T-helper 17 cell (primary cell): ENCODE data around the gene ZNF441. TPM values are rescaled to one million over a fixed set of nuclear protein-coding genes. Genes with fewer than 3 reads are reported as not detected.
"Not testable (repeated sequence)": the region's sequence is repeated elsewhere in the genome, so short reads cannot be mapped to it uniquely, and the experiment has no call there.

ENCODE experiments used
- ATAC-seq: fragments of 150-1000 bp; cut with Tn5 transposase; 2 replicates; pipeline ENCODE4 v1.10.0; 2021; ENCODE audit warnings: mild to moderate bottlenecking, moderate library complexity
- DNase-seq, 3 donors: peaks; one replicate each; pipeline versions ENCODE4 v3.0.0 to v3.0.0-alpha.2; 2020 to 2021
- H3K9me3 ChIP-seq: one replicate; pipeline ENCODE4 v1.7.0; 2013; ENCODE audit warnings: low read length, mild to moderate bottlenecking; ENCODE audit not compliant: control insufficient read depth, poor library complexity, severe bottlenecking
- H3K27ac Mint-ChIP-seq: one replicate; pipeline ENCODE4 v1.8.0; 2022; ENCODE audit warnings: mild to moderate bottlenecking, moderate library complexity, mixed read lengths
- H3K27me3 Mint-ChIP-seq: one replicate; pipeline ENCODE4 v1.8.0; 2022; ENCODE audit warnings: mixed read lengths
- H3K36me3 Mint-ChIP-seq: one replicate; pipeline ENCODE4 v1.8.0; 2022; ENCODE audit warnings: low read depth, mixed read lengths
- H3K4me1 Mint-ChIP-seq: one replicate; pipeline ENCODE4 v1.8.0; 2022; ENCODE audit warnings: mild to moderate bottlenecking, mixed read lengths
- H3K4me3 Mint-ChIP-seq: one replicate; pipeline ENCODE4 v1.8.0; 2022; ENCODE audit warnings: mild to moderate bottlenecking, moderate library complexity, mixed read lengths
- total RNA-seq, 4 donors: library from RNA in 2 of 4; stranded (reverse) in 2 of 4; gene quantifications; one replicate each; pipeline ENCODE4 v1.2.3 and lab custom pipeline; 2022 to 2026

The ZNF441 gene
- total RNA-seq, 2 donors from 2014 or later: 3.3 to 4.6 TPM

GRCh38 chr19:11754663-11755062 lies 12.1 kb upstream of the ZNF441 start:
- H3K9me3 ChIP-seq: no peaks in the 10 kb centered on the region
- no peak overlapping the region for H3K27ac Mint-ChIP-seq
- DNase-seq (no peak), ATAC-seq (no peak)
- H3K27me3 Mint-ChIP-seq: no peaks in the 10 kb centered on the region
- no peak overlapping the region for H3K4me3 Mint-ChIP-seq
- no peaks in the 10 kb centered on the region for H3K4me1 Mint-ChIP-seq
- no peaks in the 10 kb centered on the region for H3K36me3 Mint-ChIP-seq

- H3K4me1 Mint-ChIP-seq: no peaks in the 10 kb centered on the region
- no peak for ATAC-seq
- H3K27me3 Mint-ChIP-seq: no peaks in the 10 kb centered on the region
- H3K36me3 Mint-ChIP-seq: no peaks in the 10 kb centered on the region
- no peak overlapping the region for H3K27ac Mint-ChIP-seq
- H3K9me3 ChIP-seq: no peaks in the 10 kb centered on the region
- DNase-seq: no peak
- H3K4me3 Mint-ChIP-seq: no peak overlapping the region
Measured at GRCh38 chr19:11756965-11757364, 9.8 kb upstream of the ZNF441 start.

GRCh38 chr19:11759805-11760204 lies 7.0 kb upstream of the ZNF441 start:
- no peaks in the 10 kb centered on the region for H3K36me3 Mint-ChIP-seq
- no peaks in the 10 kb centered on the region for H3K4me1 Mint-ChIP-seq
- H3K27ac Mint-ChIP-seq: no peak overlapping the region
- ATAC-seq (no peak), DNase-seq (no peak)
- no peaks in the 10 kb centered on the region for H3K27me3 Mint-ChIP-seq
- H3K9me3 ChIP-seq: no peaks in the 10 kb centered on the region
- no peak overlapping the region for H3K4me3 Mint-ChIP-seq

- H3K4me1 Mint-ChIP-seq: peaks cover 10% of the 10 kb centered on the region
- no peaks in the 10 kb centered on the region for H3K9me3 ChIP-seq
- peaks cover 5% of the 10 kb centered on the region for H3K36me3 Mint-ChIP-seq
- no peak for ATAC-seq
- H3K27ac Mint-ChIP-seq: no peak overlapping the region
- no peak for DNase-seq
- H3K27me3 Mint-ChIP-seq: no peaks in the 10 kb centered on the region
- H3K4me3 Mint-ChIP-seq: no peak overlapping the region
Measured at GRCh38 chr19:11763117-11763516, 3.7 kb upstream of the ZNF441 start.

GRCh38 chr19:11763611-11764010 lies 3.2 kb upstream of the ZNF441 start:
- ATAC-seq (no peak), DNase-seq (no peak)
- H3K9me3 ChIP-seq: no peaks in the 10 kb centered on the region
- H3K4me3 Mint-ChIP-seq: no peak overlapping the region
- H3K27me3 Mint-ChIP-seq: no peaks in the 10 kb centered on the region
- no peak overlapping the region for H3K27ac Mint-ChIP-seq
- peaks cover 10% of the 10 kb centered on the region for H3K4me1 Mint-ChIP-seq
- peaks cover 5% of the 10 kb centered on the region for H3K36me3 Mint-ChIP-seq

- ATAC-seq (no peak), DNase-seq (no peak)
- peak overlapping the region; percentile 70 for H3K27ac Mint-ChIP-seq
- peaks cover 4% of the 10 kb centered on the region for H3K9me3 ChIP-seq
- peaks cover 11% of the 10 kb centered on the region for H3K4me1 Mint-ChIP-seq
- H3K27me3 Mint-ChIP-seq: no peaks in the 10 kb centered on the region
- peak overlapping the region; percentile 95 for H3K4me3 Mint-ChIP-seq
- peaks cover 5% of the 10 kb centered on the region for H3K36me3 Mint-ChIP-seq
Measured at GRCh38 chr19:11767633-11768133, 883 bp downstream of the ZNF441 start.

GRCh38 chr19:11769995-11770394 lies 3.2 kb downstream of the ZNF441 start:
- no peak for DNase-seq
- no peak overlapping the region for H3K27ac Mint-ChIP-seq
- no peak for ATAC-seq
- peaks cover 11% of the 10 kb centered on the region for H3K4me1 Mint-ChIP-seq
- H3K36me3 Mint-ChIP-seq: peaks cover 4% of the 10 kb centered on the region
- no peaks in the 10 kb centered on the region for H3K27me3 Mint-ChIP-seq
- H3K4me3 Mint-ChIP-seq: no peak overlapping the region
- H3K9me3 ChIP-seq: peaks cover 4% of the 10 kb centered on the region

GRCh38 chr19:11771520-11771919 lies 4.7 kb downstream of the ZNF441 start:
- not testable (repeated sequence) for H3K4me1 Mint-ChIP-seq, H3K4me3 Mint-ChIP-seq, DNase-seq, ATAC-seq, H3K27me3 Mint-ChIP-seq, H3K27ac Mint-ChIP-seq, H3K36me3 Mint-ChIP-seq, H3K9me3 ChIP-seq

- DNase-seq, H3K27ac Mint-ChIP-seq, ATAC-seq, H3K4me3 Mint-ChIP-seq, H3K36me3 Mint-ChIP-seq, H3K27me3 Mint-ChIP-seq, H3K4me1 Mint-ChIP-seq: not testable (repeated sequence)
- peaks cover 36% of the 10 kb centered on the region for H3K9me3 ChIP-seq
Measured at GRCh38 chr19:11776669-11777068, 9.9 kb downstream of the ZNF441 start.

- no peak for ATAC-seq
- H3K27me3 Mint-ChIP-seq: no peaks in the 10 kb centered on the region
- no peak overlapping the region for H3K27ac Mint-ChIP-seq
- H3K4me3 Mint-ChIP-seq: no peak overlapping the region
- peaks cover 6% of the 10 kb centered on the region for H3K36me3 Mint-ChIP-seq
- H3K4me1 Mint-ChIP-seq: no peaks in the 10 kb centered on the region
- peaks cover 52% of the 10 kb centered on the region for H3K9me3 ChIP-seq
- DNase-seq: no peak
Measured at GRCh38 chr19:11780431-11781020, 13.7 kb downstream of the ZNF441 start.

GRCh38 chr19:11781295-11782057 lies 14.7 kb downstream of the ZNF441 start:
- Mint-ChIP-seq H3K4me1 (no peaks in the 10 kb centered on the region), H3K4me3 (no peak overlapping the region), H3K27me3 (no peaks in the 10 kb centered on the region), H3K36me3 (peaks cover 6% of the 10 kb centered on the region), H3K27ac (no peak overlapping the region)
- H3K9me3 ChIP-seq: peaks cover 49% of the 10 kb centered on the region
- ATAC-seq (no peak), DNase-seq (no peak)

GRCh38 chr19:11783767-11784166 lies 17.0 kb downstream of the ZNF441 start:
- Mint-ChIP-seq H3K4me3 (no peak overlapping the region), H3K4me1 (no peaks in the 10 kb centered on the region), H3K27ac (no peak overlapping the region), H3K36me3 (peaks cover 3% of the 10 kb centered on the region), H3K27me3 (no peaks in the 10 kb centered on the region)
- peaks cover 50% of the 10 kb centered on the region for H3K9me3 ChIP-seq
- DNase-seq: no peak
- ATAC-seq: no peak

GRCh38 chr19:11784356-11784755 lies 17.6 kb downstream of the ZNF441 start:
- H3K27ac Mint-ChIP-seq: no peak overlapping the region
- H3K9me3 ChIP-seq: peaks cover 50% of the 10 kb centered on the region
- no peak for ATAC-seq
- H3K4me3 Mint-ChIP-seq: no peak overlapping the region
- peaks cover 3% of the 10 kb centered on the region for H3K36me3 Mint-ChIP-seq
- no peaks in the 10 kb centered on the region for H3K27me3 Mint-ChIP-seq
- DNase-seq: no peak
- H3K4me1 Mint-ChIP-seq: no peaks in the 10 kb centered on the region

- DNase-seq (no peak), ATAC-seq (no peak)
- peaks cover 23% of the 10 kb centered on the region for H3K9me3 ChIP-seq
- Mint-ChIP-seq H3K27me3 (no peaks in the 10 kb centered on the region), H3K36me3 (no peaks in the 10 kb centered on the region), H3K4me3 (no peak overlapping the region), H3K27ac (no peak overlapping the region), H3K4me1 (no peaks in the 10 kb centered on the region)
Measured at GRCh38 chr19:11787536-11787935, 20.7 kb downstream of the ZNF441 start.
